Embryonic facial prominence (tissue), 1 donor: ENCODE results near the gene KRTAP20-4.

Experiments
- DNase-seq: peaks from one replicate; pipeline ENCODE4 v3.0.0-alpha.2; 2016; ENCODE audit errors: extremely low spot score

The KRTAP20-4 gene

DNA sequence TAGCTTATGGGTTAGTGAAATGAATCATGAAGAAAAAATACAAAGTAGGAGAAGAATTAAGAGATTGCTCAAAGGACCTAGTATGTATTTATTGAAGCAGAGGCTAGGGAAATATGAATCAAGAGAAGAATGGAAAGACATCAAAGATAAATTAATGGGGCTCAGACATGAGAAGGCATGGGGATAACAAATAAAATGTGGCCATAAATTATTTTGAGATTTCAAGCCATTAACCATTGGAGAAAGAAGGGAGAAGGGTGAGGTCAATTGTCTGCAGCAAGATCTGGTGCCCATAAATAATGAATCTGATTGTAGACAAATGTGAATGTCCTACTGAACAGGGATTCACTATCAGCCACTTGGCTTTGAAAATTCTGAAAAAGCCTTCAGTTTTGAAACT is 32.5 kb downstream of the KRTAP20-4 start:
- no peak for DNase-seq

- DNase-seq = no peak
Observed at GRCh38 chr21:30668776-30669175, 48.3 kb downstream of the KRTAP20-4 start.
